T-helper 2 cell treated with Interferon-gamma antibody and Interleukin-4, amounts not matched to agents 5 μg/mL and 100 μg/mL, for 36 hours (primary cell): Measurements from ENCODE around the gene CCDC92.

Experiments used
- DNase-seq: peaks from one replicate; pipeline ENCODE4 v3.0.0; 2021; ENCODE audit warnings: low spot score
- H3K27ac Mint-ChIP-seq: one replicate; pipeline ENCODE4 v1.8.0; 2021; ENCODE audit warnings: mild to moderate bottlenecking, mixed read lengths
- H3K27me3 Mint-ChIP-seq: one replicate; pipeline ENCODE4 v1.8.0; 2021; ENCODE audit warnings: low read depth, mixed read lengths
- H3K36me3 Mint-ChIP-seq: one replicate; pipeline ENCODE4 v1.8.0; 2021; ENCODE audit warnings: low read depth, mixed read lengths
- H3K4me1 Mint-ChIP-seq: one replicate; pipeline ENCODE4 v1.8.0; 2021; ENCODE audit warnings: low read depth, mixed read lengths
- H3K4me3 Mint-ChIP-seq: one replicate; pipeline ENCODE4 v1.8.0; 2022; ENCODE audit warnings: mild to moderate bottlenecking, moderate library complexity, mixed read lengths
- H3K9me3 Mint-ChIP-seq: one replicate; pipeline ENCODE4 v1.8.0; 2021; ENCODE audit warnings: mixed read lengths

CCDC92 gene

GRCh38 chr12:123903301-123904065 lies 69.1 kb downstream of the CCDC92 start:
- H3K36me3 Mint-ChIP-seq, result no peaks in the 10 kb centered on the region
- H3K27ac Mint-ChIP-seq, result no peak overlapping the region
- no peak overlapping the region for H3K4me3 Mint-ChIP-seq
- H3K9me3 Mint-ChIP-seq, result no peaks in the 10 kb centered on the region
- H3K27me3 Mint-ChIP-seq, result peaks cover 6% of the 10 kb centered on the region
- H3K4me1 Mint-ChIP-seq, result peaks cover 7% of the 10 kb centered on the region
- DNase-seq, result no peak

- Mint-ChIP-seq H3K4me3 (no peak overlapping the region), H3K27me3 (peaks cover 6% of the 10 kb centered on the region), H3K36me3 (no peaks in the 10 kb centered on the region), H3K9me3 (no peaks in the 10 kb centered on the region), H3K27ac (no peak overlapping the region), H3K4me1 (peaks cover 7% of the 10 kb centered on the region)
- no peak for DNase-seq
Observed at GRCh38 chr12:123902821-123903220, 69.8 kb downstream of the CCDC92 start.

- Mint-ChIP-seq H3K9me3 (no peaks in the 10 kb centered on the region), H3K27me3 (peaks cover 6% of the 10 kb centered on the region), H3K36me3 (no peaks in the 10 kb centered on the region), H3K27ac (no peak overlapping the region), H3K4me1 (peaks cover 7% of the 10 kb centered on the region), H3K4me3 (no peak overlapping the region)
- DNase-seq, result no peak
Observed at GRCh38 chr12:123900871-123901376, 71.7 kb downstream of the CCDC92 start.

GRCh38 chr12:123899368-123899767 lies 73.3 kb downstream of the CCDC92 start:
- Mint-ChIP-seq H3K27ac (no peak overlapping the region), H3K27me3 (peaks cover 3% of the 10 kb centered on the region), H3K36me3 (no peaks in the 10 kb centered on the region), H3K4me3 (no peak overlapping the region), H3K4me1 (peaks cover 2% of the 10 kb centered on the region), H3K9me3 (no peaks in the 10 kb centered on the region)
- no peak for DNase-seq

- Mint-ChIP-seq H3K36me3 (no peaks in the 10 kb centered on the region), H3K27ac (no peak overlapping the region), H3K4me3 (no peak overlapping the region)
Observed at GRCh38 chr12:123898673-123899072, 74.0 kb downstream of the CCDC92 start.

GRCh38 chr12:123897221-123897620 lies 75.4 kb downstream of the CCDC92 start:
- no peak overlapping the region for H3K27ac Mint-ChIP-seq
- H3K4me1 Mint-ChIP-seq, result peaks cover 2% of the 10 kb centered on the region
- H3K9me3 Mint-ChIP-seq, result no peaks in the 10 kb centered on the region
- DNase-seq, result no peak
- H3K4me3 Mint-ChIP-seq, result no peak overlapping the region
- H3K27me3 Mint-ChIP-seq, result peaks cover 2% of the 10 kb centered on the region
- no peaks in the 10 kb centered on the region for H3K36me3 Mint-ChIP-seq

More at GRCh38 chr12:123898673-123899072, 74.0 kb downstream of the CCDC92 start:
- DNase-seq, result no peak
- peaks cover 2% of the 10 kb centered on the region for H3K4me1 Mint-ChIP-seq
- H3K9me3 Mint-ChIP-seq, result no peaks in the 10 kb centered on the region
- peaks cover 3% of the 10 kb centered on the region for H3K27me3 Mint-ChIP-seq

GRCh38 chr12:123896767-123897166 lies 75.9 kb downstream of the CCDC92 start:
- Mint-ChIP-seq H3K36me3 (no peaks in the 10 kb centered on the region), H3K4me1 (peaks cover 2% of the 10 kb centered on the region), H3K27ac (no peak overlapping the region), H3K4me3 (no peak overlapping the region), H3K27me3 (no peaks in the 10 kb centered on the region), H3K9me3 (no peaks in the 10 kb centered on the region)
- no peak for DNase-seq

GRCh38 chr12:123895451-123895850 lies 77.2 kb downstream of the CCDC92 start:
- no peak for DNase-seq
- Mint-ChIP-seq H3K27ac (no peak overlapping the region), H3K4me1 (no peaks in the 10 kb centered on the region), H3K27me3 (no peaks in the 10 kb centered on the region), H3K4me3 (no peak overlapping the region), H3K9me3 (no peaks in the 10 kb centered on the region), H3K36me3 (no peaks in the 10 kb centered on the region)

- H3K4me1 Mint-ChIP-seq, result no peaks in the 10 kb centered on the region
- H3K9me3 Mint-ChIP-seq, result no peaks in the 10 kb centered on the region
- no peaks in the 10 kb centered on the region for H3K27me3 Mint-ChIP-seq
- no peak overlapping the region for H3K4me3 Mint-ChIP-seq
- no peaks in the 10 kb centered on the region for H3K36me3 Mint-ChIP-seq
- no peak overlapping the region for H3K27ac Mint-ChIP-seq
- no peak for DNase-seq
Observed at GRCh38 chr12:123894823-123895345, 77.7 kb downstream of the CCDC92 start.

- DNase-seq, result no peak
- H3K9me3 Mint-ChIP-seq, result no peaks in the 10 kb centered on the region
- no peaks in the 10 kb centered on the region for H3K36me3 Mint-ChIP-seq
- H3K27me3 Mint-ChIP-seq, result no peaks in the 10 kb centered on the region
- H3K4me3 Mint-ChIP-seq, result no peak overlapping the region
- no peaks in the 10 kb centered on the region for H3K4me1 Mint-ChIP-seq
- H3K27ac Mint-ChIP-seq, result no peak overlapping the region
Observed at GRCh38 chr12:123893276-123893675, 79.4 kb downstream of the CCDC92 start.

- Mint-ChIP-seq H3K9me3 (no peaks in the 10 kb centered on the region), H3K36me3 (no peaks in the 10 kb centered on the region), H3K4me1 (no peaks in the 10 kb centered on the region), H3K4me3 (no peak overlapping the region), H3K27ac (no peak overlapping the region), H3K27me3 (no peaks in the 10 kb centered on the region)
- DNase-seq, result no peak
Observed at GRCh38 chr12:123892853-123893252, 79.8 kb downstream of the CCDC92 start.

GRCh38 chr12:123892180-123892559 lies 80.5 kb downstream of the CCDC92 start:
- no peaks in the 10 kb centered on the region for H3K9me3 Mint-ChIP-seq
- no peak overlapping the region for H3K4me3 Mint-ChIP-seq
- H3K4me1 Mint-ChIP-seq, result no peaks in the 10 kb centered on the region
- no peak overlapping the region for H3K27ac Mint-ChIP-seq
- H3K36me3 Mint-ChIP-seq, result no peaks in the 10 kb centered on the region
- no peak for DNase-seq
- no peaks in the 10 kb centered on the region for H3K27me3 Mint-ChIP-seq

- Mint-ChIP-seq H3K27me3 (no peaks in the 10 kb centered on the region), H3K4me3 (no peak overlapping the region), H3K27ac (no peak overlapping the region), H3K9me3 (no peaks in the 10 kb centered on the region), H3K36me3 (no peaks in the 10 kb centered on the region), H3K4me1 (no peaks in the 10 kb centered on the region)
- no peak for DNase-seq
Observed at GRCh38 chr12:123891516-123892179, 81.0 kb downstream of the CCDC92 start.

GRCh38 chr12:123891011-123891410 lies 81.6 kb downstream of the CCDC92 start:
- Mint-ChIP-seq H3K36me3 (no peaks in the 10 kb centered on the region), H3K27ac (no peak overlapping the region), H3K4me3 (no peak overlapping the region), H3K27me3 (no peaks in the 10 kb centered on the region), H3K4me1 (no peaks in the 10 kb centered on the region), H3K9me3 (no peaks in the 10 kb centered on the region)
- DNase-seq, result no peak
